Stimulated activated CD8-positive, alpha-beta memory T cell treated with anti-CD3 and anti-CD28 coated beads, Interleukin-2, amount 100 ng/mL, for 48 hours (primary cell): ENCODE data around the gene ITGBL1.

Source experiments
- DNase-seq, 2 donors: peaks; one replicate each; pipeline ENCODE4 v3.0.0-alpha.2; 2020; ENCODE audit warnings: low read depth in 2 of 2

ITGBL1 gene

GRCh38 chr13:101624981-101625380 is 172.5 kb downstream of the ITGBL1 start:
- DNase-seq, result no peak

GRCh38 chr13:101626925-101627555 is 174.6 kb downstream of the ITGBL1 start:
- DNase-seq, result peak; percentile 9 to 12

- no peak for DNase-seq
Measured at GRCh38 chr13:101627556-101627943, 175.1 kb downstream of the ITGBL1 start.

- DNase-seq, result no peak
Measured at GRCh38 chr13:101628900-101629299, 176.4 kb downstream of the ITGBL1 start.

- no peak for DNase-seq
Measured at GRCh38 chr13:101631395-101631794, 178.9 kb downstream of the ITGBL1 start.

- no peak for DNase-seq
Measured at GRCh38 chr13:101634142-101634541, 181.7 kb downstream of the ITGBL1 start.

- no peak for DNase-seq
Measured at GRCh38 chr13:101639711-101640110, 187.2 kb downstream of the ITGBL1 start.

- no peak for DNase-seq
Measured at GRCh38 chr13:101640788-101641400, 188.4 kb downstream of the ITGBL1 start.

- DNase-seq, result no peak
Measured at GRCh38 chr13:101645871-101646270, 193.4 kb downstream of the ITGBL1 start.

GRCh38 chr13:101647760-101648159 is 195.3 kb downstream of the ITGBL1 start:
- DNase-seq, result no peak

GRCh38 chr13:101648766-101649487 is 196.5 kb downstream of the ITGBL1 start:
- DNase-seq, result no peak

- no peak for DNase-seq
Measured at GRCh38 chr13:101649488-101650126, 197.1 kb downstream of the ITGBL1 start.

- no peak for DNase-seq
Measured at GRCh38 chr13:101654883-101655282, 202.4 kb downstream of the ITGBL1 start.

- no peak for DNase-seq
Measured at GRCh38 chr13:101655435-101655834, 203.0 kb downstream of the ITGBL1 start.

GRCh38 chr13:101660711-101661110 is 208.2 kb downstream of the ITGBL1 start:
- DNase-seq, result no peak

- DNase-seq, result no peak
Measured at GRCh38 chr13:101661839-101662238, 209.4 kb downstream of the ITGBL1 start.

GRCh38 chr13:101673360-101674105 is 221.1 kb downstream of the ITGBL1 start:
- no peak for DNase-seq

- DNase-seq, result no peak
Measured at GRCh38 chr13:101681834-101682233, 229.4 kb downstream of the ITGBL1 start.

GRCh38 chr13:101686003-101686402 is 233.5 kb downstream of the ITGBL1 start:
- no peak for DNase-seq

GRCh38 chr13:101690871-101691270 is 238.4 kb downstream of the ITGBL1 start:
- no peak for DNase-seq

- DNase-seq, result no peak
Measured at GRCh38 chr13:101691341-101691860, 238.9 kb downstream of the ITGBL1 start.
